H1 (cell line): ENCODE measurements around the gene VEPH1. TPM values are rescaled to one million over a fixed set of nuclear protein-coding genes. Genes with fewer than 3 reads are reported as not detected.

Experiments used
- CTCF ChIA-PET: fragments of 300-600 bp; sonication (Branson Sonifier 250); formaldehyde crosslinking; loops from one replicate; lab custom pipeline; 2021; ENCODE audit not compliant: partially characterized antibody; lab: Charles Lee
- POLR2A ChIA-PET: fragments of 300-600 bp; sonication (Branson Sonifier 250); formaldehyde crosslinking; loops from one replicate; lab custom pipeline; 2021; ENCODE audit warnings: inconsistent platforms; ENCODE audit not compliant: partially characterized antibody; lab: Charles Lee
- DNase-seq, 2 experiments: peaks; one replicate each; pipeline versions ENCODE4 v3.0.0 to v3.0.0-alpha.2; 2010 to 2022; ENCODE audit warnings: low spot score in 2 of 2, low read depth in 1 of 2, mixed read lengths in 1 of 2
- FAIRE-seq: peaks from 2 replicates; lab custom pipeline; 2011; peaks lifted over from hg19 to GRCh38; lab: Jason Lieb, UNC
- H2AFZ ChIP-seq: 2 replicates; pipeline ENCODE4 v1.8.1; 2012; ENCODE audit warnings: low read length, inconsistent platforms
- H2AK5ac ChIP-seq: 2 replicates; pipeline ENCODE4 v1.6.1; 2013; ENCODE audit warnings: low read depth, low read length
- H2BK120ac ChIP-seq: replicated peaks from 2 replicates; pipeline ENCODE3; 2013; ENCODE audit warnings: low read depth, low read length, inconsistent platforms
- H2BK12ac ChIP-seq: 2 replicates; pipeline ENCODE4 v1.6.1; 2013; ENCODE audit warnings: low read depth, low read length
- H2BK15ac ChIP-seq: 2 replicates; pipeline ENCODE4 v1.6.1; 2013; ENCODE audit warnings: low read length
- H2BK20ac ChIP-seq: 2 replicates; pipeline ENCODE4 v1.6.1; 2013; ENCODE audit warnings: low read length
- H2BK5ac ChIP-seq: 2 replicates; pipeline ENCODE4 v1.6.1; 2013; ENCODE audit warnings: low read depth, low read length
- H3K14ac ChIP-seq: 2 replicates; pipeline ENCODE4 v1.6.1; 2013; ENCODE audit warnings: inconsistent platforms; ENCODE audit not compliant: insufficient read length
- H3K18ac ChIP-seq: 2 replicates; pipeline ENCODE4 v1.6.1; 2013; ENCODE audit warnings: low read length; ENCODE audit errors: extremely low read depth
- H3K23ac ChIP-seq: 2 replicates; pipeline ENCODE4 v1.6.1; 2013; ENCODE audit warnings: inconsistent platforms; ENCODE audit not compliant: insufficient read length
- H3K23me2 ChIP-seq: 2 replicates; pipeline ENCODE4 v1.6.1; 2013; ENCODE audit warnings: low read depth, low read length
- H3K27ac ChIP-seq: 2 replicates; pipeline ENCODE4 v1.6.1; 2011; ENCODE audit warnings: low read depth, low read length, inconsistent platforms
- H3K27me3 ChIP-seq, 4 experiments: replicated peaks in 1 of 4; 1 replicate in 1 of 4; 2 replicates in 3 of 4; pipeline versions ENCODE4 v1.6.1 to v1.8.1; 2011 to 2013; ENCODE audit warnings: low read length in 3 of 4, mild to moderate bottlenecking in 3 of 4, inconsistent platforms in 2 of 4, mixed read lengths in 2 of 4, moderate library complexity in 1 of 4; ENCODE audit not compliant: control insufficient read depth in 3 of 4, insufficient read depth in 3 of 4; ENCODE audit errors: extremely low read depth in 1 of 4
- H3K36me3 ChIP-seq, 4 experiments: 2 replicates each; pipeline versions ENCODE4 v1.6.1 to v1.8.1; 2011 to 2013; ENCODE audit warnings: mild to moderate bottlenecking in 4 of 4, low read length in 3 of 4, moderate library complexity in 2 of 4, control low read depth in 1 of 4, inconsistent platforms in 1 of 4; ENCODE audit not compliant: insufficient read depth in 4 of 4, control insufficient read depth in 2 of 4
- H3K4ac ChIP-seq: replicated peaks from 2 replicates; pipeline ENCODE3; 2013; ENCODE audit warnings: low read length, low read depth, mixed read lengths, inconsistent platforms; ENCODE audit not compliant: insufficient read length
- H3K4me1 ChIP-seq, 4 experiments: replicated peaks in 1 of 4; 1 replicate in 1 of 4; 2 replicates in 3 of 4; pipeline versions ENCODE4 v1.6.1 to v1.8.1; 2011 to 2013; ENCODE audit warnings: low read length in 3 of 4, inconsistent platforms in 2 of 4, mixed read lengths in 1 of 4; ENCODE audit not compliant: insufficient read depth in 4 of 4, control insufficient read depth in 3 of 4
- H3K4me2 ChIP-seq, 2 experiments: 2 replicates each; pipeline versions ENCODE4 v1.6.1 to v1.8.1; 2011 to 2013; ENCODE audit warnings: low read depth in 2 of 2, low read length in 2 of 2, control low read depth in 1 of 2, inconsistent platforms in 1 of 2, mild to moderate bottlenecking in 1 of 2; ENCODE audit not compliant: insufficient read depth in 1 of 2
- H3K4me3 ChIP-seq, 4 experiments: fragments of 200-600, 300-600 bp in 1 of 4; sonication (generic), shearing (Covaris generic), sonication (Bioruptor Twin) in 1 of 4; 2 replicates each; pipeline versions ENCODE4 v1.5.1 to v1.8.1; 2011 to 2016; ENCODE audit warnings: low read length in 4 of 4, low read depth in 3 of 4, control low read depth in 2 of 4, inconsistent platforms in 2 of 4, mild to moderate bottlenecking in 2 of 4, mixed read lengths in 1 of 4, moderate library complexity in 1 of 4; ENCODE audit not compliant: insufficient read depth in 2 of 4; ENCODE audit errors: extremely low read depth in 1 of 4
- H3K56ac ChIP-seq: replicated peaks from 2 replicates; pipeline ENCODE3; 2013; ENCODE audit warnings: low read depth, mild to moderate bottlenecking, mixed read lengths, low read length, inconsistent platforms; ENCODE audit not compliant: insufficient read length
- H3K79me1 ChIP-seq: 2 replicates; pipeline ENCODE4 v1.6.1; 2013; ENCODE audit warnings: low read depth, low read length, control low read depth
- H3K79me2 ChIP-seq, 2 experiments: 2 replicates each; pipeline versions ENCODE4 v1.6.1 to v1.8.1; 2012 to 2013; ENCODE audit warnings: low read length in 2 of 2, mild to moderate bottlenecking in 2 of 2, inconsistent platforms in 1 of 2; ENCODE audit not compliant: insufficient read depth in 2 of 2, control insufficient read depth in 1 of 2
- H3K9ac ChIP-seq, 4 experiments: replicated peaks in 1 of 4; 1 replicate in 1 of 4; 2 replicates in 3 of 4; pipeline versions ENCODE4 v1.6.1 to v1.8.1; 2011 to 2013; ENCODE audit warnings: low read depth in 3 of 4, low read length in 3 of 4, control low read depth in 2 of 4, mild to moderate bottlenecking in 2 of 4, moderate library complexity in 2 of 4, inconsistent platforms in 1 of 4; ENCODE audit errors: extremely low read depth in 1 of 4
- H3K9me3 ChIP-seq, 2 experiments: 2 replicates each; pipeline versions ENCODE4 v1.6.1 to v1.8.1; 2012 to 2013; ENCODE audit warnings: mild to moderate bottlenecking in 2 of 2, moderate library complexity in 2 of 2, control low read depth in 1 of 2, inconsistent platforms in 1 of 2, low read depth in 1 of 2, low read length in 1 of 2, mixed read lengths in 1 of 2; ENCODE audit not compliant: insufficient read depth in 2 of 2
- H4K20me1 ChIP-seq, 2 experiments: replicated peaks in 1 of 2; 2 replicates each; pipeline versions ENCODE3 to v1.8.1; 2011 to 2013; ENCODE audit warnings: inconsistent platforms in 2 of 2, low read length in 2 of 2, mild to moderate bottlenecking in 1 of 2; ENCODE audit not compliant: insufficient read depth in 2 of 2, control insufficient read depth in 1 of 2
- H4K5ac ChIP-seq: 2 replicates; pipeline ENCODE4 v1.6.1; 2013; ENCODE audit warnings: low read length, low read depth, mixed read lengths, inconsistent platforms; ENCODE audit not compliant: insufficient read length
- H4K8ac ChIP-seq: 2 replicates; pipeline ENCODE4 v1.8.0; 2013; ENCODE audit warnings: mild to moderate bottlenecking, moderate library complexity, low read length, inconsistent platforms; ENCODE audit not compliant: insufficient read depth; ENCODE audit errors: extremely low read depth
- H4K91ac ChIP-seq: replicated peaks from 2 replicates; pipeline ENCODE3; 2013; ENCODE audit warnings: low read length, mixed read lengths, inconsistent platforms; ENCODE audit not compliant: insufficient read length
- BCL11A ChIP-seq, 2 experiments: IDR thresholded peaks; one replicate each; pipeline ENCODE4 v1.6.1; 2011; ENCODE audit warnings: low read depth in 2 of 2, low read length in 2 of 2, mild to moderate bottlenecking in 2 of 2
- BRCA1 ChIP-seq: IDR thresholded peaks from 2 replicates; pipeline ENCODE4 v1.6.1; 2012; ENCODE audit warnings: low read depth, low read length, improper control_type of control experiment
- CHD2 ChIP-seq: IDR thresholded peaks from 2 replicates; pipeline ENCODE4 v1.6.1; 2012; ENCODE audit warnings: low read length, improper control_type of control experiment
- JUN ChIP-seq: IDR thresholded peaks from 2 replicates; pipeline ENCODE4 v1.6.1; 2011; ENCODE audit warnings: low read depth, mild to moderate bottlenecking, improper control_type of control experiment, low read length
- JUND ChIP-seq: IDR thresholded peaks from 2 replicates; pipeline ENCODE4 v1.6.1; 2011; ENCODE audit warnings: mild to moderate bottlenecking, improper control_type of control experiment, low read length
- KDM5A ChIP-seq: fragments of 200-600 bp; IDR thresholded peaks from 2 replicates; pipeline ENCODE4 v1.7.1; 2012; ENCODE audit warnings: mild to moderate bottlenecking, low read length, inconsistent platforms, mixed read lengths
- MAFK ChIP-seq: IDR thresholded peaks from 2 replicates; pipeline ENCODE4 v1.6.1; 2012; ENCODE audit warnings: low read depth, mild to moderate bottlenecking, improper control_type of control experiment, low read length
- NANOG ChIP-seq: IDR thresholded peaks from 2 replicates; pipeline ENCODE4 v1.6.1; 2011; ENCODE audit warnings: low read length, low read depth, mild to moderate bottlenecking, inconsistent platforms; ENCODE audit not compliant: insufficient read depth, poor library complexity, severe bottlenecking
- POLR2A ChIP-seq, 2 experiments: IDR thresholded peaks; 1 replicate in 1 of 2; 2 replicates in 1 of 2; pipeline ENCODE4 v1.6.1; 2011; ENCODE audit warnings: low read depth in 2 of 2, low read length in 2 of 2, mild to moderate bottlenecking in 2 of 2; ENCODE audit errors: control extremely low read depth in 1 of 2
- POLR2AphosphoS5 ChIP-seq: IDR thresholded peaks from 2 replicates; pipeline ENCODE4 v1.6.1; 2011; ENCODE audit warnings: low read depth, low read length
- POU5F1 ChIP-seq: IDR thresholded peaks from 2 replicates; pipeline ENCODE4 v1.6.1; 2011; ENCODE audit warnings: low read depth, mild to moderate bottlenecking, low read length, moderate library complexity
- RAD21 ChIP-seq, 2 experiments: IDR thresholded peaks in 1 of 2; conservative IDR thresholded peaks in 1 of 2; 2 replicates each; pipeline ENCODE4 v1.6.1; 2011; ENCODE audit warnings: low read depth in 2 of 2, low read length in 2 of 2, improper control_type of control experiment in 1 of 2, inconsistent platforms in 1 of 2, mild to moderate bottlenecking in 1 of 2, moderate library complexity in 1 of 2
- RBBP5 ChIP-seq: IDR thresholded peaks from 2 replicates; pipeline ENCODE4 v1.7.1; 2012; ENCODE audit warnings: low read depth, mild to moderate bottlenecking, inconsistent platforms, low read length, moderate library complexity, borderline replicate concordance
- RNF2 ChIP-seq: fragments of 200-900, 300-1000 bp; sonication (generic); IDR thresholded peaks from 2 replicates; pipeline ENCODE4 v1.7.1; 2016; ENCODE audit warnings: borderline replicate concordance, low read depth, mild to moderate bottlenecking, antibody characterized with exemption, low read length; ENCODE audit not compliant: poor library complexity, severe bottlenecking; ENCODE audit errors: missing control alignments
- SIRT6 ChIP-seq: IDR thresholded peaks from one replicate; pipeline ENCODE4 v1.7.1; 2012; ENCODE audit warnings: low read length, inconsistent platforms
- SP1 ChIP-seq: IDR thresholded peaks from 2 replicates; pipeline ENCODE4 v1.6.1; 2011; ENCODE audit warnings: low read depth, low read length
- WGBS, 2 experiments: shearing (Covaris generic) in 1 of 2; methylation state at CpG; one replicate each; pipeline versions ENCODE4 v1.1.6 to v1.1.7; 2013 to 2015; ENCODE audit warnings: low lambda C conversion rate in 2 of 2, mixed read lengths in 2 of 2, inconsistent platforms in 1 of 2, low coverage in 1 of 2, missing lambda C conversion rate in 1 of 2; ENCODE audit not compliant: insufficient replicate concordance in 2 of 2, insufficient coverage in 1 of 2, insufficient read length in 1 of 2; ENCODE audit errors: extremely low coverage in 1 of 2, missing lambda C conversion rate in 1 of 2; 5-methylcytosine and 5-hydroxymethylcytosine counted together
- polyA plus RNA-seq, 7 experiments: library from polyadenylated mRNA; depleted of rRNA in 3 of 7; stranded (reverse) in 5 of 7; unstranded in 2 of 7; fragments of >200 nt in 5 of 7; fragments of 200-250 nt in 2 of 7; gene quantifications; 1 replicate in 5 of 7; 2 replicates in 1 of 7; 4 replicates in 1 of 7; pipeline versions ENCODE4 v1.2.1 to v1.2.3, GENCODE V29; 2011 to 2013; ENCODE audit warnings: missing spikeins in 2 of 7, mixed read lengths in 2 of 7
- total RNA-seq: library from RNA; stranded (reverse); fragmentation: NEBNext Ultra II Directional; extraction: Animal tissue kit (Norgen Biotek cat#: 25700); gene quantifications from 2 replicates; pipeline ENCODE4 v1.2.1, GENCODE V29; 2021

Gene VEPH1
- total and polyA plus RNA-seq, 2 of the 8 experiments (the other 6 are each of a cell fraction or from before 2014, with no cell fraction given): 12.0 to 18.3 TPM

DNA sequence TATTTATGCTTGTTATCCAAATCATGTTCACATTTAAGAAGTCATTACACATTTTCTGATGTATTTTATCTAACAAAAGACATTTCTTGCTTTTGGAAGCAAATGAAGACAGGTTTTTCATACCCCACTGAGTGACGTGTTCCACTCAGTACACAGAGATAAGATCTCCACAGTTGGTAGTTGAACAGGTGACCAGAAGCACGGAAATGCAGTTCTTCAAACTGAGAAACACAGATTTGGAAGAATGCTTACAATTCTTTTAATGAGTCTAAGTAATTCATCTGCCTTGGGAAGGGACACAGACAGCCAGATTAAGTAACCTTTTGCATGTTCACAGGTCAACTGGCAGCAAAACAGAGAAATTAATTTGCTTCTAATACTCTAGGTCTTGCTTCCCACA lies 43.5 kb downstream of the VEPH1 start:
- no peaks in the 10 kb centered on the region for H3K9me3 ChIP-seq
- no peak overlapping the region for H3K4me3 ChIP-seq
- FAIRE-seq: no peak
- no peak for TF ChIP-seq RAD21 (IDR thresholded peaks at IDR 0.05 in 1 of 2, conservative IDR thresholded peaks at IDR 0.05 in 1 of 2; ENCODE audit: low read depth in 2 of 2, low read length in 2 of 2)
- TF ChIP-seq BCL11A (IDR thresholded peaks at IDR 0.05; ENCODE audit: low read depth in 2 of 2, low read length in 2 of 2): no peak
- no peak for TF ChIP-seq RNF2
- no peak for TF ChIP-seq KDM5A
- no peak for TF ChIP-seq MAFK
- TF ChIP-seq POU5F1: no peak
- no peak for TF ChIP-seq RBBP5
- TF ChIP-seq JUN: no peak
- no peak for TF ChIP-seq POLR2A (IDR thresholded peaks at IDR 0.05; ENCODE audit: control extremely low read depth in 1 of 2, low read depth in 2 of 2, low read length in 2 of 2)
- TF ChIP-seq CHD2: no peak
- no peak for TF ChIP-seq POLR2AphosphoS5
- no peak for TF ChIP-seq BRCA1
- TF ChIP-seq JUND: no peak
- no peak for TF ChIP-seq SIRT6
- TF ChIP-seq NANOG: no peak
- no peak for TF ChIP-seq SP1

More for the DNA sequence above, 43.5 kb downstream of the VEPH1 start:
- no peak overlapping the region for H2BK5ac ChIP-seq
- no peaks in the 10 kb centered on the region for H4K20me1 ChIP-seq
- H4K91ac ChIP-seq: no peak overlapping the region
- H2BK12ac ChIP-seq: no peak overlapping the region
- H3K18ac ChIP-seq: no peak overlapping the region
- H2BK120ac ChIP-seq: no peak overlapping the region
- H3K36me3 ChIP-seq: no peaks in the 10 kb centered on the region
- H2BK15ac ChIP-seq: no peak overlapping the region
- H3K23me2 ChIP-seq: no peaks in the 10 kb centered on the region
- H2AK5ac ChIP-seq: no peak overlapping the region
- H3K4me1 ChIP-seq: no peaks in the 10 kb centered on the region
- H3K14ac ChIP-seq: no peak overlapping the region
- no peak overlapping the region for H4K5ac ChIP-seq
- H3K27ac ChIP-seq: no peak overlapping the region
- H3K79me2 ChIP-seq: no peaks in the 10 kb centered on the region
- POLR2A ChIA-PET: no interaction called here
- no peak overlapping the region for H4K8ac ChIP-seq
- DNase-seq: no peak
- no peaks in the 10 kb centered on the region for H3K79me1 ChIP-seq
- no peak overlapping the region for H3K9ac ChIP-seq
- no peak overlapping the region for H3K4me2 ChIP-seq
- H3K23ac ChIP-seq: no peak overlapping the region
- H2BK20ac ChIP-seq: no peak overlapping the region
- H3K4ac ChIP-seq: no peak overlapping the region
- 81% methylated on average over 2 of the region's 2 CpGs; no CpG with 5 or more reads in 1 of the 2 experiments for WGBS, 2 experiments
- no peak overlapping the region for H2AFZ ChIP-seq
- no peaks in the 10 kb centered on the region for H3K27me3 ChIP-seq
- CTCF ChIA-PET: interaction anchor here (0.9 to 2.7 kb wide), 2 partner anchors 15 to 33 kb away, joined by 5 to 7 read pairs; no protein-coding TSS in a partner anchor
- H3K56ac ChIP-seq: no peak overlapping the region
